GM23338 (cell line): ENCODE results near the gene FAM110A. TPM values are rescaled to one million over a fixed set of nuclear protein-coding genes. Genes with fewer than 3 reads are reported as not detected.
A peak's percentile ranks its signal among the peaks of the same experiment; 100 is the strongest.

ENCODE experiments used
- ATAC-seq: fragments of 200-7000 bp; cut with Tn5 transposase; 3 replicates; pipeline ENCODE4 v1.9.1; 2020
- DNase-seq: peaks from one replicate; pipeline ENCODE4 v3.0.0-alpha.2; 2015; ENCODE audit warnings: low spot score
- H2AFZ ChIP-seq: fragments of 200-600 bp; sonication (generic); 2 replicates; pipeline ENCODE4 v1.8.0; 2016; ENCODE audit warnings: antibody characterized with exemption, mild to moderate bottlenecking, moderate library complexity
- H3F3A ChIP-seq: fragments of 200-600 bp; sonication (generic); replicated peaks from 2 replicates; pipeline ENCODE4 v1.8.0; 2017; ENCODE audit warnings: antibody characterized with exemption, mixed run types, low read depth
- H3K27ac ChIP-seq: fragments of 200-600 bp; sonication (generic); 2 replicates; pipeline ENCODE4 v1.6.1; 2016; ENCODE audit warnings: low read depth
- H3K27me3 ChIP-seq: fragments of 200-600 bp; sonication (generic); 2 replicates; pipeline ENCODE4 v1.8.0; 2016; ENCODE audit warnings: mild to moderate bottlenecking, mixed run types, moderate library complexity; ENCODE audit not compliant: insufficient read depth
- H3K36me3 ChIP-seq: fragments of 200-600 bp; sonication (generic); 2 replicates; pipeline ENCODE4 v1.8.0; 2016; ENCODE audit warnings: mild to moderate bottlenecking; ENCODE audit not compliant: insufficient read depth
- H3K4me1 ChIP-seq: fragments of 200-600 bp; sonication (generic); 2 replicates; pipeline ENCODE4 v1.8.0; 2016; ENCODE audit warnings: mild to moderate bottlenecking, moderate library complexity; ENCODE audit not compliant: insufficient read depth
- H3K4me2 ChIP-seq: fragments of 200-600 bp; sonication (generic); 2 replicates; pipeline ENCODE4 v1.7.1; 2017; ENCODE audit warnings: mixed run types
- H3K4me3 ChIP-seq: fragments of 200-600 bp; sonication (generic); 2 replicates; pipeline ENCODE4 v1.6.1; 2016; ENCODE audit warnings: mixed run types
- H3K79me2 ChIP-seq: fragments of 200-600 bp; sonication (generic); replicated peaks from 2 replicates; pipeline ENCODE4 v1.8.0; 2017; ENCODE audit warnings: mild to moderate bottlenecking; ENCODE audit not compliant: insufficient read depth
- H3K9me2 ChIP-seq: fragments of 200-600 bp; sonication (generic); 2 replicates; pipeline ENCODE4 v1.8.0; 2017; ENCODE audit not compliant: insufficient read depth
- H4K20me1 ChIP-seq: fragments of 200-600 bp; sonication (generic); replicated peaks from 2 replicates; pipeline ENCODE4 v1.8.0; 2017; ENCODE audit warnings: mild to moderate bottlenecking; ENCODE audit not compliant: insufficient read depth
- H3K27ac Mint-ChIP-seq: 2 replicates; pipeline ENCODE4 v1.8.0; 2020; ENCODE audit warnings: inconsistent platforms, mild to moderate bottlenecking, moderate library complexity, mixed read lengths
- H3K27me3 Mint-ChIP-seq: 3 replicates; pipeline ENCODE4 v1.8.0; 2022; ENCODE audit warnings: low read depth, mild to moderate bottlenecking, moderate library complexity, mixed read lengths, inconsistent platforms; ENCODE audit not compliant: insufficient read depth, poor library complexity
- H3K36me3 Mint-ChIP-seq: 3 replicates; pipeline ENCODE4 v1.8.0; 2021; ENCODE audit warnings: low read depth, mild to moderate bottlenecking, inconsistent platforms, moderate library complexity, mixed read lengths
- H3K4me1 Mint-ChIP-seq: 3 replicates; pipeline ENCODE4 v1.8.0; 2020; ENCODE audit warnings: mild to moderate bottlenecking, inconsistent platforms, mixed read lengths
- H3K4me3 Mint-ChIP-seq: 3 replicates; pipeline ENCODE4 v1.8.0; 2021; ENCODE audit warnings: moderate library complexity, mild to moderate bottlenecking, inconsistent platforms, mixed read lengths
- H3K9me3 Mint-ChIP-seq: 3 replicates; pipeline ENCODE4 v1.8.0; 2020; ENCODE audit warnings: moderate library complexity, mild to moderate bottlenecking, inconsistent platforms, mixed read lengths
- CREB1 ChIP-seq: fragments of 250-450 bp; sonication (Bioruptor Pico); IDR thresholded peaks from 2 replicates; pipeline ENCODE4 v1.5.0; 2020; ENCODE audit warnings: low read depth, mild to moderate bottlenecking, moderate library complexity
- EZH2 ChIP-seq: fragments of 200-600 bp; sonication (generic); IDR thresholded peaks from one replicate; pipeline ENCODE4 v1.8.0; 2017; ENCODE audit warnings: antibody characterized with exemption, mild to moderate bottlenecking, low read depth; ENCODE audit not compliant: unreplicated experiment
- JUNB ChIP-seq: IDR thresholded peaks from one replicate; pipeline ENCODE4 v1.6.1; 2016; ENCODE audit warnings: antibody characterized with exemption; ENCODE audit not compliant: unreplicated experiment
- NANOG ChIP-seq: IDR thresholded peaks from 2 replicates; pipeline ENCODE4 v1.6.1; 2016; ENCODE audit warnings: antibody characterized with exemption, borderline replicate concordance
- POLR2AphosphoS5 ChIP-seq: IDR thresholded peaks from 2 replicates; pipeline ENCODE4 v1.6.1; 2016; ENCODE audit warnings: antibody characterized with exemption, low read depth
- STAT1 ChIP-seq: IDR thresholded peaks from one replicate; pipeline ENCODE4 v1.6.1; 2016; ENCODE audit warnings: antibody characterized with exemption; ENCODE audit not compliant: unreplicated experiment
- ZNF114 ChIP-seq: fragments of 250-450 bp; sonication (Bioruptor Pico); IDR thresholded peaks from 2 replicates; pipeline ENCODE4 v1.5.0; 2020; ENCODE audit warnings: mild to moderate bottlenecking, moderate library complexity
- ZNF331 ChIP-seq: fragments of 250-450 bp; sonication (Bioruptor Pico); IDR thresholded peaks from 2 replicates; pipeline ENCODE4 v1.5.0; 2020; ENCODE audit warnings: low read depth, mild to moderate bottlenecking, moderate library complexity
- polyA plus RNA-seq: library from polyadenylated mRNA; unstranded; fragments of >200 nt; fragmentation: Nextera tagmentation; extraction: Ambion mirVana; gene quantifications from 2 replicates; pipeline ENCODE4 v1.2.1, GENCODE V29; 2016
- total RNA-seq: library from RNA; depleted of rRNA; stranded (reverse); fragments of >200 nt; shearing (Covaris generic); gene quantifications from 2 replicates; pipeline ENCODE4 v1.2.3, GENCODE V29; 2014
- TF ChIP-seq, protein P1 (sequence below): IDR thresholded peaks from 2 replicates; pipeline ENCODE4 v1.6.1; 2016; ENCODE audit warnings: antibody characterized with exemption
- TF ChIP-seq, protein P2 (sequence below): IDR thresholded peaks from one replicate; pipeline ENCODE4 v1.6.1; 2018; ENCODE audit warnings: antibody characterized with exemption; ENCODE audit not compliant: unreplicated experiment

FAM110A gene
- total and polyA plus RNA-seq, 2 experiments from 2014 or later, result 10.7 to 13.7 TPM

DNA sequence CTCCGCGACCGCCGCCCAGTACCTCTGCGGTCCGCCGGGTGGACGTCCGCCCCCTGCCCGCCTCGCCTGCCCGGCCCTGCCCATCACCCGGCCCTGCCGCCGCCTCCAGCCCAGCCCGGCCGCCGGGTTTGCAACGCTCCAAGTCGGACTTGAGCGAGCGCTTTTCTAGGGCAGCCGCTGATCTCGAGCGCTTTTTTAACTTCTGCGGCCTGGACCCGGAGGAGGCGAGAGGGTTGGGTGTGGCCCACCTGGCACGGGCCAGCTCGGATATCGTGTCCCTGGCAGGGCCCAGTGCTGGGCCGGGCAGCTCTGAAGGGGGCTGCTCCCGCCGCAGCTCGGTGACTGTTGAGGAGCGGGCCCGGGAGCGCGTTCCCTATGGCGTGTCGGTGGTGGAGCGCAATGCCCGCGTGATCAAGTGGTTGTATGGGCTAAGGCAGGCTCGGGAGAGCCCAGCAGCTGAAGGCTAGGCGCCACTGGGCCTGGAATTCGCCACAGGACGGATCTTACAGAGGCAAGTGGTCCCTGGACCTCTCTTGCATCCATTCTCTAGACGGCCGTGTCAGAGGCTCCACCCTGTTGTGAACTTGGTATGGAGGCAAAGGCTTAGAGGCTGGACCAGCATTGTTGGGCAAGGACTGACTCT lies 11.8 kb downstream of the FAM110A start:
- 0 out of 2 replicates have a peak, but pooled peaks cover 5% of the 10 kb centered on the region for H3F3A ChIP-seq
- no peaks in the 10 kb centered on the region for H3K9me3 Mint-ChIP-seq
- H3K9me2 ChIP-seq, result no peaks in the 10 kb centered on the region
- peaks cover 39% of the 10 kb centered on the region for H3K27me3 Mint-ChIP-seq
- DNase-seq (peak; percentile 53), ATAC-seq (peak; percentile 9)
- H3K4me1 ChIP-seq, result peaks cover 30% of the 10 kb centered on the region; the same call in 1 of the 2 replicates
- H3K4me1 Mint-ChIP-seq, result peaks cover 39% of the 10 kb centered on the region
- H3K36me3 Mint-ChIP-seq, result no peaks in the 10 kb centered on the region
- TF ChIP-seq, protein P1, sequence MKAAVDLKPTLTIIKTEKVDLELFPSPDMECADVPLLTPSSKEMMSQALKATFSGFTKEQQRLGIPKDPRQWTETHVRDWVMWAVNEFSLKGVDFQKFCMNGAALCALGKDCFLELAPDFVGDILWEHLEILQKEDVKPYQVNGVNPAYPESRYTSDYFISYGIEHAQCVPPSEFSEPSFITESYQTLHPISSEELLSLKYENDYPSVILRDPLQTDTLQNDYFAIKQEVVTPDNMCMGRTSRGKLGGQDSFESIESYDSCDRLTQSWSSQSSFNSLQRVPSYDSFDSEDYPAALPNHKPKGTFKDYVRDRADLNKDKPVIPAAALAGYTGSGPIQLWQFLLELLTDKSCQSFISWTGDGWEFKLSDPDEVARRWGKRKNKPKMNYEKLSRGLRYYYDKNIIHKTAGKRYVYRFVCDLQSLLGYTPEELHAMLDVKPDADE, result no peak
- TF ChIP-seq, protein P2, sequence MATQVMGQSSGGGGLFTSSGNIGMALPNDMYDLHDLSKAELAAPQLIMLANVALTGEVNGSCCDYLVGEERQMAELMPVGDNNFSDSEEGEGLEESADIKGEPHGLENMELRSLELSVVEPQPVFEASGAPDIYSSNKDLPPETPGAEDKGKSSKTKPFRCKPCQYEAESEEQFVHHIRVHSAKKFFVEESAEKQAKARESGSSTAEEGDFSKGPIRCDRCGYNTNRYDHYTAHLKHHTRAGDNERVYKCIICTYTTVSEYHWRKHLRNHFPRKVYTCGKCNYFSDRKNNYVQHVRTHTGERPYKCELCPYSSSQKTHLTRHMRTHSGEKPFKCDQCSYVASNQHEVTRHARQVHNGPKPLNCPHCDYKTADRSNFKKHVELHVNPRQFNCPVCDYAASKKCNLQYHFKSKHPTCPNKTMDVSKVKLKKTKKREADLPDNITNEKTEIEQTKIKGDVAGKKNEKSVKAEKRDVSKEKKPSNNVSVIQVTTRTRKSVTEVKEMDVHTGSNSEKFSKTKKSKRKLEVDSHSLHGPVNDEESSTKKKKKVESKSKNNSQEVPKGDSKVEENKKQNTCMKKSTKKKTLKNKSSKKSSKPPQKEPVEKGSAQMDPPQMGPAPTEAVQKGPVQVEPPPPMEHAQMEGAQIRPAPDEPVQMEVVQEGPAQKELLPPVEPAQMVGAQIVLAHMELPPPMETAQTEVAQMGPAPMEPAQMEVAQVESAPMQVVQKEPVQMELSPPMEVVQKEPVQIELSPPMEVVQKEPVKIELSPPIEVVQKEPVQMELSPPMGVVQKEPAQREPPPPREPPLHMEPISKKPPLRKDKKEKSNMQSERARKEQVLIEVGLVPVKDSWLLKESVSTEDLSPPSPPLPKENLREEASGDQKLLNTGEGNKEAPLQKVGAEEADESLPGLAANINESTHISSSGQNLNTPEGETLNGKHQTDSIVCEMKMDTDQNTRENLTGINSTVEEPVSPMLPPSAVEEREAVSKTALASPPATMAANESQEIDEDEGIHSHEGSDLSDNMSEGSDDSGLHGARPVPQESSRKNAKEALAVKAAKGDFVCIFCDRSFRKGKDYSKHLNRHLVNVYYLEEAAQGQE, result no peak
- TF ChIP-seq STAT1, result no peak
- TF ChIP-seq EZH2, result no peak
- no peak for TF ChIP-seq CREB1 (CRISPR knock-in tag)
- no peak for TF ChIP-seq ZNF114 (CRISPR knock-in tag)
- TF ChIP-seq NANOG, result no peak
- no peak for TF ChIP-seq POLR2AphosphoS5
- H3K4me3 ChIP-seq, result peak overlapping the region; percentile 76
- no peaks in the 10 kb centered on the region for H3K36me3 ChIP-seq
- H3K79me2 ChIP-seq, result no peaks in the 10 kb centered on the region
- H3K4me2 ChIP-seq, result peak overlapping the region; percentile 85
- H3K4me3 Mint-ChIP-seq, result peak overlapping the region; percentile 74
- peaks cover 10% of the 10 kb centered on the region; the same call in 1 of the 2 replicates for H4K20me1 ChIP-seq
- H2AFZ ChIP-seq, result 0 out of 2 replicates have a peak overlapping the region, but pooled peaks have one; percentile 92
- no peak overlapping the region for H3K27ac Mint-ChIP-seq
- H3K27me3 ChIP-seq, result peaks cover 55% of the 10 kb centered on the region
- H3K27ac ChIP-seq, result no peak overlapping the region

DNA sequence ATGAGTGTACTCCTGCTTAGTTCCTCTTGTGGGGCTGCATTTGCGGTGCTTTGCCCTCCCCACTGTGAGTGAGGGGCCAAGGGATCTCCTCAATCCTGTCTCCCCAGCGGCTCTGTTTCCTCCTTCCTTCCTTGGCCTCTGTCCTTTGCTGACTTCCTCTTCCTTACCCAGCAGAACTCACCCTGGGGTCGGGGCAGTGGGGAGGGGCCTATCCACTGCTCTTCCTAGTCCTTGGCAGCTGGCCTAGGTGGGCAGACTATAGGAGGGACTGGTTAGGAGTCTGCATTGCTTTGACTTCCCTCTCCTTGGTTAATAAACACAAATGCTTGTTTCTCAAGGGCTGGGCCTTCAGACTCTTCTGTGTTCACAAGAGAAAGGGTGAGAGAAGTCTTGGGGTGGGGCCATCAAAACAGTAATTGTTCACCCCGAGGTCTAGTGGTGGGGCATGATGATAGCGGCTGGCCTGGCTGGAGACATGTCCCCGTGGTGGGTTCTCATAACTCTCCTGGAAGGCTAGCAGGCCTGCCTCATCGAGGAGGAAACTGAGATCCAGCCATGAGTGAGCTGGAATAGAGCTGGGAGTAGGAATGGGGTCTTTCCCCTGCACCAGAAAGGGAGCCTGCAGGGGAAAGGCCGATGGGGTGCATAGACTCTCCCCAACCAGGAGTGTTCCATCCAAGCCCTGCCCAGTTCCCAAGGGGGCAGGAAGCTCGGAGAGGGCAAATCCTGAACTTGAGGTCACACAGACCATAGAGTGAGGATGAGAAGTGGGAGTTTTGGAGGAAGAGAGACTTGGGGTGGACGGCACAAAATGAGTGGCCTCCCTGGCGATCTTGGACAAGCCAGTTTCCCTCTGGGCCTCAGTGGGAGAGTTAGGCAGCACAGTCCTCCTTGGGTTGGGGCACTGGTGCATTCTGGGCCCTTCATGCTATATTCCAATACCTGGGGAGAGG lies 12.7 kb downstream of the FAM110A start:
- Histone ChIP-seq H3K4me1 (peaks cover 30% of the 10 kb centered on the region; the same call in 1 of the 2 replicates), H3F3A (no peaks in the 10 kb centered on the region), H3K79me2 (no peaks in the 10 kb centered on the region), H3K4me3 (peak overlapping the region; percentile 76), H3K27ac (no peak overlapping the region), H3K27me3 (peaks cover 48% of the 10 kb centered on the region), H3K36me3 (no peaks in the 10 kb centered on the region), H3K9me2 (no peaks in the 10 kb centered on the region), H3K4me2 (peak overlapping the region; percentile 85), H2AFZ (no peak overlapping the region), H4K20me1 (peaks cover 10% of the 10 kb centered on the region; the same call in 1 of the 2 replicates)
- Mint-ChIP-seq H3K27me3 (peaks cover 35% of the 10 kb centered on the region), H3K27ac (no peak overlapping the region), H3K4me3 (peak overlapping the region; percentile 74), H3K9me3 (no peaks in the 10 kb centered on the region), H3K36me3 (no peaks in the 10 kb centered on the region), H3K4me1 (peaks cover 35% of the 10 kb centered on the region)
- no peak for DNase-seq
- no peak for ATAC-seq
- TF ChIP-seq NANOG, result no peak
- TF ChIP-seq ZNF331 (CRISPR knock-in tag), result no peak
- TF ChIP-seq ZNF114 (CRISPR knock-in tag), result no peak
- TF ChIP-seq JUNB, result no peak
